ENCODE data around the gene PDE1A.

PDE1A gene

GRCh38 chr2:182261860-182262387 lies 164.9 kb downstream of the PDE1A start:
- no peak for DNase-seq

DNA sequence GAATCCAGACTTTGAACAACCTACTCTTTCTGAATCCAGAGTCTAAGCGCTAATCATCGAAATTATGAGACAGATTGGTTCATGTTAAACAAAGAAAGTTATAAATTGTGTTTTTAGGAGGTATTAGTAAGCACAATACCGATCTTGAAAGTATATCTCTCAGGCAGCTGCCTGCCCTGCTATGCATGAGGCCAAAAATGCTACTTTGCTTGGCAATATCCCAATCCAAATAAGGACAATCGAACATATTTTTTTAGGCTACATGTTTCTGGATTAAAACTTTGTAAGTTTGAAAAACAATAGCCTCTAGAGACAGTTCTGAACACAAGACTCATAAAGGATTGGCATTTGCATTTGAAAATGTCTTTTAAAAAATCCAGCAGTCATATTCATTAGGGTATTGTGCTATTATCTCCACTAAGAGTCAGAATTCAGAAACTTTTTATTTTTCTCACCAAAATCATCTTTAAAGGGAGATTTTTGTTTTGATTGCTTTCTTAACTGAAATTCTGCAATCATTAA lies 167.1 kb downstream of the PDE1A start:
- DNase-seq = no peak

DNA sequence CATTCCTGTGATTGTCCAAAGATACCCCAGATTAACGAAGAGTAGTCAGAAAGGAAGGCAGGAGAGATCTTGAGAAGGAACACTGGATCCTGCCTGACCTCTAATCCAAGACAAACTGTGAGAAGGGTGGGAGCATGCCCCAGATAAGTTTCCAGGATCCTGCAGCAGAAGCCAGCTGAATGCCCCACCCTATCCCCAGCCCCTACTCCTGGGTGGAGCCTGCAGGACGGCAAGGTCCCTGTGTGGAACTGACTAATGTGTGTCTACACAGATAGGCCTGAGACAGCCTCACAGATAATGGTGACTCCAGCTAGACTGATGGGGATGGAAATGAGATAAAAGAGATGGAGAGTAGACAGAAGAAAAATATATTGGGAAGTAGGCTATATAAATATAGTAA lies 174.3 kb downstream of the PDE1A start:
- DNase-seq = no peak

- no peak for DNase-seq
Observed at GRCh38 chr2:182248898-182249297, 177.9 kb downstream of the PDE1A start.

DNA sequence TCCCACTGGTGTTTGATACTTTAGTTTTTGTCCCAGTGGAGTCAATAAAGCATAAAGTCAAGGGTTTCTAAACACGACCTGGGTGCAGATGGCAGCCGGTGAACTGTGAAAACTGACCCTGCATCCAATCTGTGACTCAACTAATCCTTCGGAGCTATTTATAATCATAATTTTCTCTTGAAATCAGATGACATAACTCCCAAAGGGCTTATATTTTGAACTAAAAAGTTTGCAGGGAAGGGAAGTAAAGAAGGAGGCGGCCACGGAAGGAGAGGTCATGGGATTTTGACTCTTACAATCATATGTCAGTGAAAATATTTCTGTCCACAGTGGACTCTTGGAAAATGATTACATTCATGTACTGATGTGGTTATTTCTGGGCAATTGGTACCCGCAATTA lies 178.5 kb downstream of the PDE1A start:
- DNase-seq = no peak

DNA sequence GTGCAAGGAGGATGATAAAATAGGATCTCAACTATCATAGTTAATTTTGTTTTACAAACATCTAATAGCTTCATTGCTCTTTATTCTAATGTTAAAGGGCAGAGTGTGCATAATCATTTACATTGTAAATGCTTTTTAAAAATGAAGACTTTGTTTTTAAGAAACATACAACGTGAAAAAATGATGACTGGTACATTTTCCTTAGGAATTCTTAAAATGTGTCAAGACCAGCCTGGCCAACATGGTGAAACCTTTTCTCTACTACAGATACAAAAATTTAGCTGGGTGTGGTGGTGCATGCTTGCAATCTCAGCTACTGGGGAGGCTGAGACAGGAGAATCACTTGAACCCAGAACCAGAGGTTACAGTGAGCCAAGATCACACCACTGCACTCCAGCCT lies 179.0 kb downstream of the PDE1A start:
- DNase-seq = no peak

GRCh38 chr2:182245963-182246362 lies 180.9 kb downstream of the PDE1A start:
- no peak for DNase-seq

GRCh38 chr2:182242609-182243008 lies 184.2 kb downstream of the PDE1A start:
- DNase-seq = no peak

GRCh38 chr2:182241936-182242335 lies 184.9 kb downstream of the PDE1A start:
- no peak for DNase-seq

GRCh38 chr2:182240862-182241371 lies 185.9 kb downstream of the PDE1A start:
- DNase-seq = no peak

DNA sequence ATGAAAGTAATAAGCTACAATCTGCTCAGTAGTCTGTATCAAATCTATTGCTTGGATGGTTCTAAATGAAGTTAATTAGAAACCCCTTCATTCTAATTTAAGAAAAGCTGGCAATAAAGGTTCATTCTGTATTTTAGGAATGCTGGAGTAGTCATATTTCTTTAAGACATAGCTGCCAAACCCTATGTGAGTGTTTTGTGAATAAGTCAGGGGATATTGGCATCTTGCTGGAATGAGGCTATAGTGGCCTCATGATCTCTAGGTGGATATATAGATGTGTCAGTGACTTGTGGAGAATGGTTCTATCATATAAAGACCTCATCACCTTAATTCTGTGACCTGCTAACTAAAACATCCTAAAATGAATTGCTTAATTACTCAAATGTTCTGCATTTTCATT lies 196.3 kb downstream of the PDE1A start:
- no peak for DNase-seq

DNA sequence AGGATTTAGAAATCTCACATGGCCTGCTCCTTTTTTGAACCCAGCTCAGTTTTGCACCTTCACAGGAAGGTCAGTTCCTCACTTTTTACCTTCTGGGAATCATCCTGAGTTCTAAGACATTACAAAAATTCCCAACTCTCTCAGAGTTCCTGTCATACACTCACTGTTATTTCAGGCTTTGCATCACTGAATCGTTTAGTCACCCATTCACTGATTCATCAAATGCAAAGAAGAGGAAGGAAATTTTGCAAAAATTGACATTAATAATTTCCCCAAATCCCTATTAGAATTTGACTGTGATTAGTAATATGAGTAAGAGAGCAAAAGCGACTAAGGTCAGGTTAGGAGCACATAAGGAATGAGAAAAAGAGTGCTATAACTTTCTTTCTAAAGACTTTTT lies 197.5 kb downstream of the PDE1A start:
- DNase-seq = no peak

DNA sequence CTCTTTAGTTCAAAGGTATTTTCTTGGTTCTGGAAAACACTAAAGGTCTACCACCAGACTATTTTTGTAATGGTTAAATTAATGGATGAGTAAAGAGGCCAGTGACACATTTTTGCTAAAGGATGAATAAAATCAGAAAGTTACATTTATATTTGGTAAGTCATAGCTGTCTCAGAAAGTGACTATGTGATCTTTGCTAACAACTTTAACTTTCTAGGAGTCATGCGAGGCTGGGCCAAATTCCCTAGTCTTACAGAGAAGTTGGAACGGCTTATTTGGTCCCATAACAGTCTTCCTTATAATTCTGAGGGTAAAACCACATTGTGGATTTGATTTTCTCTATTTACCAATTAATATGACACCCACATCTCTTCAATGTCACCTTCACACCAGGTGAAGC lies 198.1 kb downstream of the PDE1A start:
- DNase-seq = no peak

GRCh38 chr2:182228073-182228473 lies 198.8 kb downstream of the PDE1A start:
- DNase-seq = no peak

DNA sequence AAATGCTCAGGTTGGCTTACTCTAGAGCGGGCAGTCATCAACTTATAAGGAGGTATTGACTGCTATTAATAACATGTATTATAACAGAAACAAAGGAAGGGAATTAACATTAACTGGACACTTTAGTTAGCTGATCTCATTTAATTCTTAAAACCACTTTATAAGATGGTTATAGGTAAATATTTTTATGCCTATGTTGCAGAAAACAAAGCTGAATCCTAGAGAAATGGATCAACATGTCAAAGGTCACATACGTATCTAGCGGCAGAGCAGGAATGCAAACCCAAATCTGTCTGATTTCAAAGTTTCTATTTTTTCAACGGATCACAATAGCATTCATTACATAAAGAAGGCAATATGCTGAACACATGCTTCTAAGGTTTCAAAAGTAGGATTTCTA lies 200.0 kb downstream of the PDE1A start:
- no peak for DNase-seq

DNA sequence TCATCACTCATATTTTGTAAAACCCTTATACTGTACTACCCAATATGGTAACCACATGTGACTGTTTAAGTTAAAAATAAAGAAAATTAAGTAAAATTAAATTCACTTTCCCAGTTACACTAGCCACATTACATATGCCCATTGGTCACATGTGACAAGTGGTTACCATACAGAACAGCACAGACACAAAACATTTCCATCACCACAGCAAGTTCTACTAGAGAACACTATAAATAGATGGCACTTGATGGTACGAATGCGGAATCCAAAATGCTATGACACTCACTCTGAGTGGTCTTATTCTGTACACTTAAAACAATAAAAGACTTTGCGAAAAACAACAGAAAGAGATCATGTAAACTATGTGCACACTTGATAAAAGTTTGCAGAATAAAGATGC lies 202.2 kb downstream of the PDE1A start:
- DNase-seq = no peak

DNA sequence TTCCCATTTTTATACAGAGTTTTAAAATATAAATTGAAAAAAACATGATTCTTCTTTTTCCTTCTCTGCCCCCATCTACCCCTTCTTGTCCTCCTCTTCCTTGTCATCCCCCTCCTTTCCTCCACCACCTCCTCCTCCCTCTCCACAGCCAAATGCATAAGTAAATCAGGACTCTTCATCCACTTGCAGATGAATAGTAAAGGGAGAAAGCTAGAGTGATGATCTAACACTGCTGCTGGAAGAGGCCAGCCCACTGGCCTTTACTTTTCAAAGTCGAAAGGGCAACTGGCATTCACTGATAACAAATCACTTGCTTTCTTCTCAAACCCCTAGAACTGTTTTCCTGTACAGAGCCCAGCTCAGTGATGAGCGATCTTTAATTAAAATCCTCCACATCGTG lies 205.8 kb downstream of the PDE1A start:
- DNase-seq = no peak

DNA sequence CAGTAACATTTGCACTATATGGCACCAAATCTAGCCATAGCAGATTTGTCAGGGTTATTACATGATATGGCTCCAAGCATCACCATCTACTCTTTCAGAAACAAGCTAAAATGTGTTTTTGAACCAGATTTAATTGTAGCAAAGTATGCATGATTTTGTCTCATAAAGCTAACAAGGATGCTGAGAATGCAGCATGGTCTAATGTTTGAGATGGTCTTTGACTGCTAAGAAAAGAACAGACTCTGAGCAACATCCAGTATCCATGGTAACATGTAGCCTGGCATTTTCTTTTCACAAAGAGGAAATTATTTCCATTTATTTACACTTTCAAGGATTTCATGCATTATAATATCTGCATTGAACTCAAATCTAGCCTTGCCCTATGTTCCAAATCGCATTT lies 206.5 kb downstream of the PDE1A start:
- DNase-seq = no peak

DNA sequence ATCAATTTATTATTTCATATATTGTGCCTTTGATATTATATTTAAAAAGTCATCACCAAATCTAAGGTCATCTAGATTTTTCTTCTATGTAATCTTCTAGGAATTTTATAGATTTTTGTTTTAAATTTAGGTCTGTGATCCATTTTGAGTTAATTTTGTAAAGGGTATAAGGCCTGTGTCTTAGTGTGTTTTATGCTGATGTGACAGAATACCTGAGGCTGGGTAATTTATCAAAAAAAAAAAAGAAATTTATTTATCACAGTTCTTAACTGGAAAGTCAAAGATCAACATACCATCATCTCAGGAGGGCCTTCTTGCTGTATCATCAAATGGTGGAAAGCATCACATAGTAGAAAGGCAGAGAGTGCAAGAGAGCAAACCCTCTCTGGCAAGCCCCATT lies 216.2 kb downstream of the PDE1A start:
- no peak for DNase-seq

DNA sequence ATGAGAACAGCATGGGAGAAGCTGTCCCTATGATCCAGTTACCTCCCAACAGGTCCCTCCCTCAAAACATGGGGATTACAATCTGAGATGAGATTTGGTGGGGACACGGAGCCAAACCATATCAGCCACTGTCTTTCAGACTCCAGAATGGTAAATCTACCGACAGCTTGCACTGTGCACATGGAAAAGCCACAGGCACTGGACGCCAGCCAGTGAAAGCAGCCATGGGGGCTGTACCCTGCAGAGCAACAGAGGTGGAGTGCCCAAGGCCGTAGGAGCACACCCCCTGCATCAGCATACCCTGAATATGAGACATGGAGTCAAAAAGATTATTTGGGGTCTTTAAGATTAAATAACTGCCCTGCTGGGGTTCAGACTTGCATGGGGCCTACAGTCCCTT lies 218.4 kb downstream of the PDE1A start:
- DNase-seq = no peak

DNA sequence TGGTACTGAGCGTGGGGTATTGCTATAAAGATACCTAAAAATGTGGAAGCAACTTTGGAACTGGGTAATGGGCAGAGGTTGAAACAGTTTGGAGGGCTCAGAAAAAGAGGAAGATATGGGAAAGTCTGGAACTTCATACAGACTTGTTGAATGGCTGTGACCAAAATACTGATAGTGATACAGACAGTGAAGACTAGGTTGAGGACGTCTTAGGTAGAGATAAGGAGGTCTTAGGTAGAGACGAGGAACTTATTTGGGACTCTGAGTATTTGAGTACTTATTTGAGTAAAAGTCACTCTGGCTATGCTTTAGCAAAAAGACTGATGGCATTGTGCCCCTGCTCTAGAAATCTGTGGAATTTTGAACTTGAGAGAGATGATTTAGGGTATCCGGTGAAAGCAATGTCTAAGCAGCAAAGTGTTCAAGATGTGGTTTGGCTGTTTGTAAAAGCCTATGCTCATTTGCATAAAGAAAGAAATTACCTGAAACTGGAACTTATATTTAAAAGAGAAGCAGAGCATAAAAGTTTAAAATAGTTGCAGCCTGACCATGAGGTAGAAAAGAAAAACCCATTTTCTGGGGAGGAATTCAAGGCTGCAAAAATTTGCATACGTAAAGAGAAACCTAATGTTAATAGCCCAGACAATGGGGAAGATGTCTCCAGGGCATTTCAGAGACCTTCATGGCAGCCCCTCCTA lies 219.6 kb downstream of the PDE1A start:
- DNase-seq = no peak

GRCh38 chr2:182197529-182197928 lies 229.3 kb downstream of the PDE1A start:
- DNase-seq = no peak

DNA sequence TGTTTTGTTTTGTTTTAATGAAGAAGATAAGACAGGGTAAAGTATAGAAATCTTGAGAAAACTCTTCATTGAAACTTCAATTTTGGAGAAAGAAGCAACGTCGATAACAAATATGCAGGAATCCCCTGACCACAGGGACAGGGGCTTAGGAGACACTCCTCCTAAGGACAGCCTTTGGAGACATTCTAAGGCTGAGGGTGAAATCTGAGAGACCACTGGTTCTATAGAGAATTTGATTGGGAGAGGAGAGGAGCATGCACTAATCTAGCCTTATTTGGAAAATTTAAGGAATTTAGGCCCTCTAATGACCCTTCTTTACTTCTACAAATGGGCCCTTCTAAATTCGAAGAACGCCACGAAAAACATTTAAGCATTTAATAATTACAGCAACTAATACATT lies 233.5 kb downstream of the PDE1A start:
- no peak for DNase-seq

DNA sequence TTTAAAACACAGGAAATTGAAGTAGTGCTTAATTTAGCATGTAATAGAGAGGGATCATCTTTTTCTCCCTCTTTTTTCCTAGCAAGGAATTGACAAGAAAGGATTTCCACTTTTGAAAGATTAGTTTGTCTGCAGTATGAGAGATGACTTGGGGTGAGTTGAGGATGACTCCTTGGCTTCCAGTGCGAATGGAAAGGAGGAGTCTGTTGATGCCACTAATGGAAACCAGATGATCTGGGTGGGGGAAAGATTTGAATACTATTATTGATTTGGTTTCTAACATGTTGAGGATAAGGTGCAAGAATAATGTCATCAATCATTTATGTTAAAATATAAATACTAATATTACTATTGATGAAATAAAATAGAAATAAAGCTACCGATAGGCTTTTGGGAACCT lies 235.8 kb downstream of the PDE1A start:
- no peak for DNase-seq

GRCh38 chr2:182187130-182187529 lies 239.7 kb downstream of the PDE1A start:
- DNase-seq = no peak

Measured in activated naive CD4-positive, alpha-beta T cell (primary cell).